GM21529 (cell line): Measurements from ENCODE around the gene NRSN1.

ENCODE experiments used
- ATAC-seq: cut with Tn5 transposase; IDR thresholded peaks from one replicate; pipeline ENCODE4 v1.9.1; 2021; ENCODE audit not compliant: unreplicated experiment

NRSN1 gene

GRCh38 chr6:24125980-24126379 lies at the start of gene NRSN1:
Gene NRSN1, plus strand, starts transcription at chr6:24126215. Its CDS starts 8,113 bp downstream, at chr6:24134328.
- no peak for ATAC-seq

- no peak for ATAC-seq
Measured at GRCh38 chr6:24078200-24078599, 47.8 kb upstream of the NRSN1 start.

- no peak for ATAC-seq
Measured at GRCh38 chr6:24079076-24079475, 46.9 kb upstream of the NRSN1 start.

- ATAC-seq = no peak
Measured at GRCh38 chr6:24080711-24081110, 45.3 kb upstream of the NRSN1 start.

- no peak for ATAC-seq
Measured at GRCh38 chr6:24089736-24090135, 36.3 kb upstream of the NRSN1 start.

- no peak for ATAC-seq
Measured at GRCh38 chr6:24092407-24092806, 33.6 kb upstream of the NRSN1 start.

GRCh38 chr6:24093381-24093780 lies 32.6 kb upstream of the NRSN1 start:
- ATAC-seq = no peak

- no peak for ATAC-seq
Measured at GRCh38 chr6:24099181-24099580, 26.8 kb upstream of the NRSN1 start.

GRCh38 chr6:24100024-24100769 lies 25.8 kb upstream of the NRSN1 start:
- ATAC-seq = no peak

- no peak for ATAC-seq
Measured at GRCh38 chr6:24100770-24101155, 25.3 kb upstream of the NRSN1 start.

- no peak for ATAC-seq
Measured at GRCh38 chr6:24105191-24105590, 20.8 kb upstream of the NRSN1 start.

GRCh38 chr6:24106291-24106690 lies 19.7 kb upstream of the NRSN1 start:
- no peak for ATAC-seq

- ATAC-seq = no peak
Measured at GRCh38 chr6:24107294-24107693, 18.7 kb upstream of the NRSN1 start.

GRCh38 chr6:24108056-24108455 lies 18.0 kb upstream of the NRSN1 start:
- no peak for ATAC-seq

- no peak for ATAC-seq
Measured at GRCh38 chr6:24110417-24110816, 15.6 kb upstream of the NRSN1 start.

GRCh38 chr6:24113891-24114290 lies 12.1 kb upstream of the NRSN1 start:
- ATAC-seq = no peak

- ATAC-seq = no peak
Measured at GRCh38 chr6:24117021-24117420, 9.0 kb upstream of the NRSN1 start.

GRCh38 chr6:24122139-24122538 lies 3.9 kb upstream of the NRSN1 start:
- ATAC-seq = no peak

- ATAC-seq = no peak
Measured at GRCh38 chr6:24126586-24127192, 674 bp downstream of the NRSN1 start.

- ATAC-seq = no peak
Measured at GRCh38 chr6:24127316-24127715, 1.3 kb downstream of the NRSN1 start.

- no peak for ATAC-seq
Measured at GRCh38 chr6:24131751-24132150, 5.7 kb downstream of the NRSN1 start.

GRCh38 chr6:24139080-24139479 lies 13.1 kb downstream of the NRSN1 start:
- ATAC-seq = no peak

GRCh38 chr6:24139639-24140038 lies 13.6 kb downstream of the NRSN1 start:
- no peak for ATAC-seq
